HG03060 (cell line): Measurements from ENCODE around the gene RYR3.
"Not testable (repeated sequence)": the region's sequence is repeated elsewhere in the genome, so short reads cannot be mapped to it uniquely, and the experiment has no call there.

ENCODE experiments used
- ATAC-seq: cut with Tn5 transposase; IDR thresholded peaks from one replicate; pipeline ENCODE4 v1.9.1; 2021; ENCODE audit warnings: low read depth, moderate number of reproducible peaks; ENCODE audit not compliant: unreplicated experiment

RYR3 gene

DNA sequence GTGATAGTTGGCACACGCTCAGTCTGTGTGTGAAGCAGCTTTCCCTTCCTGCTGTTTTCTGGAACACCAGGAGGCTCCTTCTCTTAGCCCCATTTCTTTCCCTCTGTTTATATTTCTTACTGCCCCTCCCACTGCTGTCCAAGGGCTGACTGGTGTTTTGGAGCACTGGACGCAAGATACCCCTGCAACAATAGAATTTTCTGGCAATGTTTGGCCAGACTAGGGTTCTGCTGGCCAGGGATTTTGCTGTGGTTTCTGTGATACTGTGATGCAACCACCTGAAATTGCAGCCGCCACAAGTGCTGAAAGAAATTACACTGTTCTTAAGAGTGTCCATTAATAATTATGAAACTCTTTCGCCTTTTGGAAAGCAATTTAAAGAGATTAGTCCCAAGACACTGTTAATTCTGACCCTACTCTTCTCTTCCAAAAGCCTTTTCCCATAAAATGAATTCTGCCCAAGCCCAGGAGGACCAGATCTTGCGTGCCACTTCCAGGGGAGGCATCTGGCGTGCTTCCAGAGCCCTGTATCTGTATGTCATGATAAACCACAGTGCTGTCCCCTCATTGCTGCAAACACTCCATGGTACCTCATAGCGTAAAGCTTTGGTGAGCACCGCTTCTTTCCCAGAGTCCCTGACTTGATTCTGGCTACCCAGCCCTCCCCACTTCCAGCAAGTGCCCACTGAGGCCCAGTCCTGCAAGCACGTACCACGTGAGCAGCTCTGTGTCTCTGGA is 498.1 kb downstream of the RYR3 start:
- no peak for ATAC-seq

DNA sequence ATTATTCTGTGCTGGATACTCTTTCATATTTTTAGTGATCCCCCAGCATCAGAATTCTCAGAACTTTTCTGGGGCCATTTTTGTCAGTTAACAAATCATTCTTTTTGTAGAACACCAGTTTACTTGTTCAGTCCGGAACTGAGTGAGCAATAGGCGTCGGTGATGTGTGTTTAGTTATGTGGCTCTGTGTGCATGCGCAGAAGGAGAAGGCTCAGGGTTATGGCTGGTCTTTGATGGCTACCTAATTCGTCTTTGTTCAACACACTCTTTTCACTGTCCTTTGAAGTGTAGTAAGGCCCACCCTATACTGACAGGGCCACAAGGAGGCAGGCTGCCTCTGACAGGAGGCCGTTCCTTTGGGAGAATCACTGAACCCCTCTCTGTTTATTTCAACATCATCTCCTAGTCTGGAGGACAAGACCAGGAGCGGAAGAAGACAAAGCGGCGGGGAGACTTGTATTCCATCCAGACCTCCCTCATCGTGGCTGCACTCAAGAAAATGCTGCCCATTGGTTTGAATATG is 499.4 kb downstream of the RYR3 start:
- ATAC-seq, result no peak

GRCh38 chr15:33810806-33811205 is 500.0 kb downstream of the RYR3 start:
- ATAC-seq, result no peak

GRCh38 chr15:33813891-33814290 is 503.1 kb downstream of the RYR3 start:
- ATAC-seq, result no peak

- not testable (repeated sequence) for ATAC-seq
These were observed 508.7 kb downstream of the RYR3 start for GRCh38 chr15:33819499-33819898.

DNA sequence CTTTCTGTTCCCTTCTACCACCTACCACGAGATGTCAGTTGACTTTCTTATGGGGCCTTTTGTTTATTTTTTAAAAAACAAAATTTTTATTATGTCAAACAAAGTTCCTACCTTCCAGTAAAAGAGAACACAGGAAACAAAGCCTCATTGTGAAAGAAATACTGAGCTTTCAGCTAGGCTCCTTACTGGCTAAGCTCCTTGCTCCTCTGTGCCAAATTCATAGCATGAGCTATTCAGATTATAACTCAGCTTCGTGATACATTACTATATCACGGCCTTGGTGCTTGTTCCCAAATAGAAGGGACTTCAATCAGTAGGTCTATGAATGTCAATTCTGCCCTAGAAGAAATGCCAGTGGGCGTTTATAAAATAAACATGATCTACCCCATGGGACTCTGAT is 511.7 kb downstream of the RYR3 start:
- no peak for ATAC-seq

- ATAC-seq, result no peak
These were observed 512.4 kb downstream of the RYR3 start for GRCh38 chr15:33823119-33823518.

DNA sequence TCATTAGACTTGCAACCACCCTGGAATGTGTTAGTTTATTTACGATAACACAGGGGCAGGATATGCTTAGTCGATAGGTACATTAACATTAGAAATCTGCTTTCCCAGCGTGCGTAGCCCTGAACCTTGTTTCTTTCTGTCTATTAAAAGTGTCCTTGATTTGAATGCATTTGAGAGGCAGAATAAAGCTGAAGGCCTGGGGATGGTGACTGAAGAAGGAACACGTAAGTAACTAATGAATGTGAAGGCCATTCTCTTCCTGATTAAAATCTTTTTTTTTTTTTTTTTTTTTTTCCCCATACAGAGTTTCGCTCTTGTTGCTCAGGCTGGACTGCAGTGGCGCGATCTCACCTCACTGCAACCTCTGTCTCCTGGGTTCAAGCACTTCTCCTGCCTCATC is 514.7 kb downstream of the RYR3 start:
- no peak for ATAC-seq

GRCh38 chr15:33826201-33826600 is 515.4 kb downstream of the RYR3 start:
- no peak for ATAC-seq

DNA sequence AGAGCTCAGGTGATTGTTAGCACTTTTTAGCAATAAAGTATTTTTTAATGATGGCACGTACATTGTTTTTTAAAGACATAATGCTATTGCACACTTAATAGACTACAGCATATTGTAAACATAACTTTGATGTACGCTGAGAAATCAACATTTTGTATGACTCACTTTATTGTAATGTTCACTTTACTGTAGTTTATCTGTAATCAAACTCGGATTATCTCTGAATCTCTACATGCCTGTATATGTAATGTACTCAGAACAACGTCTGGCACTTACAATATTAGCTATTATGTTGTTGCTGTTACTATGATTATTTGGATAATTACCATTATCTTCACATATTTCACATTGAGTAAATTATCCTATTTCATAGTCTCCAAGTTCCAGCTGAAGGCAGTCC is 519.6 kb downstream of the RYR3 start:
- ATAC-seq, result no peak

- ATAC-seq, result no peak
These were observed 520.9 kb downstream of the RYR3 start for GRCh38 chr15:33831646-33832045.

DNA sequence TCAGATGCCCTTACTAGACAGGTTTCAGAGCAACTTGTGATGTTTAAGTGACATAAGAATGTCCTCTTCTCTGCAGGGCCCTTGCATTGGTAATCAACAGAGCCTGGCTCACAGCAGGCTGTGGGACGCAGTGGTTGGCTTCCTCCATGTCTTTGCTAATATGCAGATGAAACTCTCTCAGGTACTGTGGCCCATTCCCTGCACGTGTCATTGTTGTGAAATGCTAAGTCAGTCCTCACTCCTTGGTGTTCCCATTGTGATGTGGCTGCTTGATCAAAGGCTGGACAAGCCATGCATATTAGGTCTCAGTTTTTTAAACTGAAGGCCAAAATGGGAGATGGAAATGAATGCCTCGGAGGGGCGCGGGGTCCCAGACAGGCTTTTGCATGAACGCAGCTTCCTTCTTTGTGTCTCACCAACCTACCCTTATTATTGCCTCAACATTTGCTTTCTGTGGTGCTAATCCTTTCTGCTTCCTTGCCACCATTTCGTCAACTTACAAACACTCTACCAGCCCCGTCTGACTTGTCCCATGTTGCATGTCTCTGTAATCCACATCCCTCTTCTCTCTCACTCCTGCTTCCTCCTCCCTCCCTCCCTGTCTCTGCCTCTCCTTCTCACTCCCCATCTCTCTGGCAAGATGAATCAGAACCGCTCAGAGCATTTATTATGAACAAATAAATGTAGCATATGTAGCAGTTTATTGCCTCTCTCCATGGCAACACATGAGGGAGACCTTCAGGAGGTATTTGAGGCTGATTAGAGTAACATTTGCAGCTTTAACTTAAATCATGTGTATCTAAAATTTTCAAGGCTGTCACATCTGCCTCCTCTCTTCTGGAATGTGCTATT is 524.4 kb downstream of the RYR3 start:
- ATAC-seq, result no peak

GRCh38 chr15:33837294-33837693 is 526.5 kb downstream of the RYR3 start:
- ATAC-seq, result no peak

DNA sequence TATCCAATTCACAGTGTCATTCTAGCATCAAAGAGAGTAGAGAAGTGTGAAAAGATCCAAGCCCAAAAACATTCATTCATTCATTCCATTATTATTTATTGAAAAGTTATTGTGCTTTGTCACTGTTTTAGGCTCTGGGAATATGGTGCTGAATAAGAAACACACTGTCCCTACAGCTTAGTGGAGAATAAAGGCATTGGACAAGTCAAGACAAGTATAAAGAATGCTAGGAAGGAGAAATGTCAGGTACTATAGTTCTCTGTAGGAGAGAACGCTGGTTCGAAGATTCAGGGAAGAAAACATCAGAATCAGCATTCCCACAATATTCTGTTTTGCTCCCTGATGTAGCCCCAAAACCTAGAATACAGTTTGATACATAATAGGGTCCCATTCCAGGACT is 528.8 kb downstream of the RYR3 start:
- ATAC-seq, result no peak

GRCh38 chr15:33840615-33841014 is 529.8 kb downstream of the RYR3 start:
- ATAC-seq, result no peak

- no peak for ATAC-seq
These were observed 533.4 kb downstream of the RYR3 start for GRCh38 chr15:33844186-33844585.

GRCh38 chr15:33844597-33844996 is 533.8 kb downstream of the RYR3 start:
- ATAC-seq, result no peak

- ATAC-seq, result no peak
These were observed 535.4 kb downstream of the RYR3 start for GRCh38 chr15:33846142-33846541.

GRCh38 chr15:33846862-33847261 is 536.1 kb downstream of the RYR3 start:
- ATAC-seq, result no peak

DNA sequence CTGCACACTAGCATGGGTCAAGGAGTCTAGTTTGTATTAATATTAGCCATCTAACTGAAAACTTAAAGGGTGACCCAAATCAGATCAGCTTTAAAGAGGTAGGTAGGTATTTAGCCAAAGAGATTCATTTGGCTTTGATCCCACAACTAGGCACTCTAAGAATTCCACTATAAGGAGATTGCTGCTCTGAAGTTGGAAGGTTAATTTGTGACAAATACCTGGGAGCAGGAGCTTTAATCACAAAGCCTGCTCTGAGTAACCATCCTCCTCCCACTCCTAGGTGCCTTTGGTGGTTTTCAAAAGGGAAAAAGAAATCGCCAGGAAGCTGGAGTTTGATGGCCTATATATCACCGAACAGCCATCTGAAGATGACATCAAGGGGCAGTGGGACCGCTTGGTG is 537.2 kb downstream of the RYR3 start:
- no peak for ATAC-seq

GRCh38 chr15:33851079-33851478 is 540.3 kb downstream of the RYR3 start:
- no peak for ATAC-seq

GRCh38 chr15:33852094-33852493 is 541.3 kb downstream of the RYR3 start:
- no peak for ATAC-seq
